Measurements from ENCODE around the gene HMCN1. TPM values are rescaled to one million over a fixed set of nuclear protein-coding genes. Genes with fewer than 3 reads are reported as not detected.

HMCN1 gene
- total RNA-seq, 6 donors from 2014 or later = 15.7 to 43.3 (median 27.2) TPM

DNA sequence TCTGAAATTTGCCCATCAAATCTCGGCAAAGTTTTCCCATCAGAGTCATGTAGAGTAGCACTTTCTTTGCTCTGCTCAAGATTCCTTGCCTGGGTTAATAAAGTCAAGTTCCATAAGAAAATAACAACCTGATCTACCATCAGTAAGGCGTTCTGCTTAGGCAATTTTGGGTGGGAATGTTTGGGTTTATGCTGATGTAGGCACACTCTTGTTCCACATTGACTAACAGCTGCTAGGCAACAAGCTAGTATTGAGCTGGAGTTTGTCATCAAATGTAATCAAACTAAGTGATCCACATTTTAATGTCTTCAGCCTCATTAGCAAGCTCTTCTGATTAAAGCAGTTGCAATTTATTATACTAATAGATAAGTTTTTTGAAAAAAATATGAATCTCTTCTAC is 12.1 kb upstream of the HMCN1 start:
- TF ChIP-seq POLR2A (IDR thresholded peaks at IDR 0.05) (no peak), EP300 (IDR thresholded peaks at IDR 0.05) (no peak), POLR2AphosphoS5 (IDR thresholded peaks at IDR 0.05) (no peak)
- TF ChIP-seq, protein P1, sequence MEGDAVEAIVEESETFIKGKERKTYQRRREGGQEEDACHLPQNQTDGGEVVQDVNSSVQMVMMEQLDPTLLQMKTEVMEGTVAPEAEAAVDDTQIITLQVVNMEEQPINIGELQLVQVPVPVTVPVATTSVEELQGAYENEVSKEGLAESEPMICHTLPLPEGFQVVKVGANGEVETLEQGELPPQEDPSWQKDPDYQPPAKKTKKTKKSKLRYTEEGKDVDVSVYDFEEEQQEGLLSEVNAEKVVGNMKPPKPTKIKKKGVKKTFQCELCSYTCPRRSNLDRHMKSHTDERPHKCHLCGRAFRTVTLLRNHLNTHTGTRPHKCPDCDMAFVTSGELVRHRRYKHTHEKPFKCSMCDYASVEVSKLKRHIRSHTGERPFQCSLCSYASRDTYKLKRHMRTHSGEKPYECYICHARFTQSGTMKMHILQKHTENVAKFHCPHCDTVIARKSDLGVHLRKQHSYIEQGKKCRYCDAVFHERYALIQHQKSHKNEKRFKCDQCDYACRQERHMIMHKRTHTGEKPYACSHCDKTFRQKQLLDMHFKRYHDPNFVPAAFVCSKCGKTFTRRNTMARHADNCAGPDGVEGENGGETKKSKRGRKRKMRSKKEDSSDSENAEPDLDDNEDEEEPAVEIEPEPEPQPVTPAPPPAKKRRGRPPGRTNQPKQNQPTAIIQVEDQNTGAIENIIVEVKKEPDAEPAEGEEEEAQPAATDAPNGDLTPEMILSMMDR (IDR thresholded peaks at IDR 0.05) = no peak
- 69 to 93% methylated on average over 2 of the region's 2 CpGs for WGBS, 2 donors

GRCh38 chr1:185727726-185728125 is 6.5 kb upstream of the HMCN1 start:
- H3K36me3 ChIP-seq = no peaks in the 10 kb centered on the region
- H3K4me1 ChIP-seq = no peaks in the 10 kb centered on the region
- no peak overlapping the region for H3K4me3 ChIP-seq
- no peaks in the 10 kb centered on the region for H3K27me3 ChIP-seq
- no peak for ATAC-seq (ENCODE audit: low FRiP score in 2 of 2)
- no peak for TF ChIP-seq EP300 (IDR thresholded peaks at IDR 0.05)
- no peak for TF ChIP-seq POLR2A (IDR thresholded peaks at IDR 0.05)
- TF ChIP-seq, protein P1 (IDR thresholded peaks at IDR 0.05) = no peak
- TF ChIP-seq POLR2AphosphoS5 (IDR thresholded peaks at IDR 0.05) = no peak
- H3K9me3 ChIP-seq = no peaks in the 10 kb centered on the region
- no peak overlapping the region for H3K27ac ChIP-seq
- DNase-seq = no peak
- WGBS, 2 donors = 89 to 97% methylated on average over 2 of the region's 2 CpGs

More for the DNA sequence above, 12.1 kb upstream of the HMCN1 start:
- no peak overlapping the region for H3K27ac ChIP-seq
- H3K9me3 ChIP-seq = no peaks in the 10 kb centered on the region
- ATAC-seq (ENCODE audit: low FRiP score in 2 of 2) (peak in 1 of 2 donors; percentile 48), DNase-seq (no peak)
- no peaks in the 10 kb centered on the region for H3K36me3 ChIP-seq
- no peak overlapping the region for H3K4me3 ChIP-seq
- no peaks in the 10 kb centered on the region for H3K4me1 ChIP-seq
- H3K27me3 ChIP-seq = no peaks in the 10 kb centered on the region

DNA sequence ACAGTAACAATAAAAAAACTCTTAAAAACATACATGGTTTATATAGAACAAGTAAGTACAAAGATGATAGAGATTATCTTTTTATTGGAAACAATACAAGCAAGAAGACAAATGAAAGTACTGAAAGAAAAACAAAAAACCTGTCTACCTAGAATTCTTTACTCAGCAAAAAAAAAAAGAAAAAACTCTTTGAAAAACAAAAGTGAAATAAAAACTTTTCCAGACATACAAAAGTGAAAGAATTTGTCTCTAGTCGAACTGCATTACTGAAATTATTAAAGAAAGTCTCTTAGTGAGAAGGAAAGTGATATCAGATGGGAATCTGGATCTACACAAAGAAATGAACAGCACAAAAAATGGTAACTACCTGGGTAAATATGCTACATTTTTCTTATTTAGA is 2.7 kb upstream of the HMCN1 start:
- 72 to 74% methylated on average over 1 of the region's 1 CpG for WGBS, 2 donors
- ATAC-seq (ENCODE audit: low FRiP score in 2 of 2) (no peak), DNase-seq (no peak)
- TF ChIP-seq EP300 (IDR thresholded peaks at IDR 0.05) = no peak
- TF ChIP-seq, protein P1 (IDR thresholded peaks at IDR 0.05) = no peak
- TF ChIP-seq POLR2AphosphoS5 (IDR thresholded peaks at IDR 0.05) = no peak
- no peak for TF ChIP-seq POLR2A (IDR thresholded peaks at IDR 0.05)
- no peaks in the 10 kb centered on the region for H3K36me3 ChIP-seq
- H3K4me3 ChIP-seq = no peak overlapping the region
- no peaks in the 10 kb centered on the region for H3K9me3 ChIP-seq
- H3K4me1 ChIP-seq = peaks cover 7 to 16% (median 11%) of the 10 kb centered on the region in 4 donors
- no peak overlapping the region for H3K27ac ChIP-seq
- H3K27me3 ChIP-seq = peaks cover 0 to 6% (median 0%) of the 10 kb centered on the region in 4 donors

- peaks cover 0 to 6% (median 0%) of the 10 kb centered on the region in 4 donors for H3K27me3 ChIP-seq
- ATAC-seq (ENCODE audit: low FRiP score in 2 of 2) (no peak), DNase-seq (no peak)
- H3K27ac ChIP-seq = peak overlapping the region in 1 of 4 donors; percentile 3
- peaks cover 7 to 16% (median 11%) of the 10 kb centered on the region in 4 donors for H3K4me1 ChIP-seq
- H3K36me3 ChIP-seq = no peaks in the 10 kb centered on the region
- H3K9me3 ChIP-seq = no peaks in the 10 kb centered on the region
- TF ChIP-seq POLR2AphosphoS5 (IDR thresholded peaks at IDR 0.05) (no peak), EP300 (IDR thresholded peaks at IDR 0.05) (no peak), POLR2A (IDR thresholded peaks at IDR 0.05) (no peak)
- TF ChIP-seq, protein P1 (IDR thresholded peaks at IDR 0.05) = no peak
- 73 to 75% methylated on average over 5 of the region's 5 CpGs for WGBS, 2 donors
- no peak overlapping the region for H3K4me3 ChIP-seq
Observed at GRCh38 chr1:185732951-185733350, 1.2 kb upstream of the HMCN1 start.

All from upper lobe of left lung (tissue), 6 donors.